ENCODE data around the gene LCE2A.

DNA sequence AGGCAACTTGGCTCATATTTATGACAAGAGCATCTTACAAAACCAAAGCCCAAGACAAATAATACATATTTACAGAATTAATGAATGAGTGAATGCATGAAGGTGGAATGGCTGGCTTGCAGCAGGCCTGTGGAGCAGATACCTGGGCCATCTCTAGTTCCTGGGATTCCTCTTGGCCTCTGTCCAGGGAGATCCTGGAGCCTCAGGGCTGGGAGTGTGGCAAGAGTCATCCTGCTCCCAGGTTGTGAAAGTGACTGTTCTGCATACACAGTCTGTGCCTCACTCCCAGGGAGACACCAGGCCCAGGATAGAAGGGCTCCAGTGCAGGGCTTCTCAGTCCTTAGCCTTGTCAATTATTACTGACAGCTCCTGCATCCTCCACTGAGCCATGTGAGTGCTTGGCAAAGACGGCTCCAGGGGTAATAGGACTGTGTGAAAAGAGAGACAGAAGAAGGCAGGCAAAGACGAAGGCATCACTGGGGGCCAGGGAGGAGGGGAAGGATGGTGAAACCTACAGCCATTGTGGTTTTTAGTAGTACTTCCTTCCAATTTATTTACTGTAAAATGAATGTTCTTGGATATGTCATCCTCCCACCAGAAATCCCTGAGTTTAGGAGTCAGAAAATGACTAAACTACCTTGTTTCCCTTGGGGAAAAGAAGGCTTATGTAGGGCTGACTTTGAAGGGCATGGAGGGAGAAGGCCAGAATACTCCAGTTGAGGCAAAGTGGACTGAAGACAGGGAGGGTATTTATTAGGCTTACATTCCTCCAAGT, 45.4 kb downstream of the LCE2A start:
- TF ChIP-seq, protein P1, sequence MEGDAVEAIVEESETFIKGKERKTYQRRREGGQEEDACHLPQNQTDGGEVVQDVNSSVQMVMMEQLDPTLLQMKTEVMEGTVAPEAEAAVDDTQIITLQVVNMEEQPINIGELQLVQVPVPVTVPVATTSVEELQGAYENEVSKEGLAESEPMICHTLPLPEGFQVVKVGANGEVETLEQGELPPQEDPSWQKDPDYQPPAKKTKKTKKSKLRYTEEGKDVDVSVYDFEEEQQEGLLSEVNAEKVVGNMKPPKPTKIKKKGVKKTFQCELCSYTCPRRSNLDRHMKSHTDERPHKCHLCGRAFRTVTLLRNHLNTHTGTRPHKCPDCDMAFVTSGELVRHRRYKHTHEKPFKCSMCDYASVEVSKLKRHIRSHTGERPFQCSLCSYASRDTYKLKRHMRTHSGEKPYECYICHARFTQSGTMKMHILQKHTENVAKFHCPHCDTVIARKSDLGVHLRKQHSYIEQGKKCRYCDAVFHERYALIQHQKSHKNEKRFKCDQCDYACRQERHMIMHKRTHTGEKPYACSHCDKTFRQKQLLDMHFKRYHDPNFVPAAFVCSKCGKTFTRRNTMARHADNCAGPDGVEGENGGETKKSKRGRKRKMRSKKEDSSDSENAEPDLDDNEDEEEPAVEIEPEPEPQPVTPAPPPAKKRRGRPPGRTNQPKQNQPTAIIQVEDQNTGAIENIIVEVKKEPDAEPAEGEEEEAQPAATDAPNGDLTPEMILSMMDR (conservative IDR thresholded peaks at IDR 0.05; ENCODE audit: low read length) = no peak
- TF ChIP-seq EZH2phosphoT487 (IDR thresholded peaks at IDR 0.05; ENCODE audit: borderline replicate concordance) = no peak

All from Loucy (cell line).